Measurements from ENCODE around the gene RRBP1.
A peak's percentile ranks its signal among the peaks of the same experiment; 100 is the strongest.

RRBP1 gene

DNA sequence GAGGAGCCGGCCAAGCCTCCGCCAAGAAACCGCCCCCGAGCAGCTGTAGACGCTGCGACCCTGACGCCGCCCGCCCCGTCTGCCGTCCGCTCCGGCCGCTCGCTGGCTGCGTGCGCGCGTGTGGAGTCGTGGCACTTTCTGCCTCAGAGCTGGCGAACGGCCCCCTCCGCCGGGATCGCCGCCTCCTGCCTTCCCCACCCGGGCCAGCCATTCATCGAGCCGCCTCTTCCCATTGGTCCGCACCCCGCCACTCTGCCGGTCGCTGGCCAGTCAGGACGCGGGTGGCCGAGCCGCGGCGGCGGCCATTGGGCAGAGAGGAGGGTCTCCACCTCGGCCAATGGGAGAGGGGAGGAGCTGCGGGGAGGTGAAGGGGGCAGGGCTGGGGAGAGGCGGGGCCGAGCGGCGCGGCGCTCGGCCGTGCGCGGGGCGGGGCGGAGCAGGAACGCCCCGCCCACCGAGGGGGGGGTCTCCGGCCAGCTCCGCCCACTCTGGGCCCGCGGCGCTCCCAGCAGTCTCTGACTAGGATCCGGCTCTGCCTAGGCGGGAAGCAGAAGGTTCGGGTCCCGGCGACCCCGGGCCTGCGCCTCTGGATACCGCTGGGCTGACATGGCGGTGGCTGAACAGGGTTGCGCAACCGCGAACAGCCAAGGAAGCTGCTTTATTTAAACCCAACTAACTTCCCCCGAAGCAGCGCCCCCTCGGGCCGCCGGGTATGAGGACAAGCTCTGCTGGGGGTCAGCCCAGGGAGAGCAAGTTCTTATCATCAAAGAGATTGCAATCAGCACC, at the start of gene RRBP1:
TSS of gene RRBP1 (minus strand) at position 140 of the 786 bp plus-strand sequence. CDS start 21,735 bp downstream, outside the sequence.
- peak; percentile 98 for DNase-seq

GRCh38 chr20:17731233-17731632, 49.2 kb upstream of the RRBP1 start:
- no peak for DNase-seq

GRCh38 chr20:17730071-17730470, 48.0 kb upstream of the RRBP1 start:
- DNase-seq, result no peak

DNA sequence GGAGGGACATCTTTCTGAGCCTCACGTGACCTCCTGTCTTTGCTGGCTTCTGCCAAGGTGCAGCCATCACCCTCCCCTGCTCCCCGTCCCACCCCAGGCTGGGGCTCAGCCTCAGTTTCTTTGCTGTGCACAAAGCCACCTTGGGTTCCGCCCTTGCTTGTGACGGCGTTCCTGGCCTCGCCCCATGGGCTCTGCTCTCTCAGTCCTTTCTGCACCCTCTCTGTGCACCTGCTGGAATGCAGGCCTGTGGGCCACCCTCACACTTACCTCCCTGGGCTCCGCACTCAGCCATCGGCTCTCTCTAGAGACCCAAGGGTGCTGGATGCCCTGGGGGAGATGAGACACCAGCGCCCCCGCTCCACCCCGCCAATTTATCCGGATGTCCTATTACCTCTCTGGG, 46.0 kb upstream of the RRBP1 start:
- DNase-seq, result no peak

- no peak for DNase-seq
Observed at GRCh38 chr20:17727351-17727750, 45.3 kb upstream of the RRBP1 start.

DNA sequence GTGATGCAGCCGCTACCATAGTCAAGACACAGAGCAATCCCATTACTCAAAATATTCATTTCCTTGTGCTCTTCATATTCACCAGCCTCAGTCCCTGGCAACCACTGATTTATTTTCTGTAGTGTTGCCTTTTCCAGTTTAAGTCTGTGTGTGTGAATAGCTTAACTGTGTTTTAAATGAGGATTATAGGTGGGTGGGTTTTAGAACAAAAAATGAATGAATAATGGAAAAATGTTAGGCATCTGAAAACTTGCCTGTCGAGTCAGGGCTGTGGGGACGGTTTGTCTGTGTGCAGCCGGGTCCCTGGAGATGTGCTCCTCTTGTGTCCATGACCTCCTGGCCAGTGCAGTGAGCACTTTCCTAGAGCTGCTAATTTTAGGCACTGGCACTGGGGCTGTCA, 44.9 kb upstream of the RRBP1 start:
- DNase-seq, result no peak

- peak; percentile 97 for DNase-seq
Observed at GRCh38 chr20:17725094-17725835, 43.2 kb upstream of the RRBP1 start.

DNA sequence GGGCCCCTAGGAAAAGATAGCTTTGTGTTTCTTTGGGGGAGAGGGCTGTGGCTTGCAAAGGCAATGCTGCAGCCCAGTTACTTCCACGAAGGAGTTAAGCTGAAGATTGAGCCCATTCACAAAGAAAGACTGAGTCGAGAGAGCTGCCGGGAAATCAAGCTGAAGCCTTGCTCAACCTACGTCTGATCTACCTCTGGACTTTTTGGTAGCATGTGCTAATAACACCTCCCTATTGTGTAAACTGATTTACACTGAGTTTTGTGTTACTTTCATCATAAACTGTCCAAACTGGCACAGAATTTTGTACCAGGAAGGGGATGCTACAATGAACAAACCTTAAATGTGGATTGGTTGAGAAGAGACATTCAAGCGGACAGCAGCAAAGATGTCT, 41.3 kb upstream of the RRBP1 start:
- no peak for DNase-seq

- no peak for DNase-seq
Observed at GRCh38 chr20:17722493-17723300, 40.7 kb upstream of the RRBP1 start.

DNA sequence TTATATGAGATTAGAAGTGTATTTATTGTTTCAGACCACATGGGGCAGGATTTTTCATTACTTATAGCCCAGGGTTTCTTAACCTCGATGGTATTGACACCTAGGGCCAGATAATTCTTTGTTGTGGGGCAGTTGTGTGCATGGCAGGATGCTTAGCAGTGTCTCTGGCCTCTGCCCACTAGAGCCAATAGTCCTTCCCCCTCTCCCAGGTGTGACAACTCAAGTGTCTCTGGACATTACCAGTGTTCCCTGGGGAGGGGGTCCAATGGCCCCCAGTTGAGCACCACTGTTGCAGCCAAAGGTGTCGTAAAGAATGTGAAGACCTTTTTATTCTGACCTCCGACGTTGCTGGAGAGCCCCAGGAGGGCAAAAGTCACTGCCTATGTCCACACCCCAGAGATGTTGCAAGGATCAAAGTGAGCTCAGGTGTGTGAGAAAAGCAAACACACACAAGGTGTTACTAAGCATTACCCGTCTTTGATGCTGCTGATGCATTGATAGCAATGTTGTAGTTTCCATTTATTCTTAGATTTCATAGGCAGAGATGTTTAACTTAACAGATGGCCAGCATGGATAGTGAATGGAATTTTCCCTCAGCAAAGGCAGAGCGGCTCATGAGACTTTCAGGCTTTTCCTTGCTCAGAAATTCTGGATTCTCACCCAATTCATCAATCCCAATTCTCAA, 39.9 kb upstream of the RRBP1 start:
- no peak for DNase-seq

- DNase-seq, result no peak
Observed at GRCh38 chr20:17720755-17721154, 38.7 kb upstream of the RRBP1 start.

DNA sequence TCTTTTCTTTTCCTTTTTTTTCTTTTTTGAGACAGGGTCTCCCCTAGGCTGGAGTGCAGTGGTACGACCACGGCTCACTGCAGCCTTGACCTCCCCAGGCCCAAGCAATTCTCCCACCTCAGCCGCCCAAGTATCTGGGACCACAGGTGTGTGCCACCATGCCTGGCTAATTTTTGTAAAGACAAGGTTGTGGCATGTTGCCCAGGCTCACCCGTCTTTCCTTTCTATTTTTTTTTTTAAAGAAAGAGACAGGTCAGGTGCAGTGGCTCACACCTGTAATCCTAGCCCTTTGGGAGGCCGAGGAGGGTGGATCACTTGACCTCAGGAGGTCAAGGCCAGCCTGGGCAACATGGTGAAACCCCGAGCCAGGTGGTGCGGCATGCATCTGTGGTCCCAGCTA, 34.3 kb upstream of the RRBP1 start:
- DNase-seq, result no peak

DNA sequence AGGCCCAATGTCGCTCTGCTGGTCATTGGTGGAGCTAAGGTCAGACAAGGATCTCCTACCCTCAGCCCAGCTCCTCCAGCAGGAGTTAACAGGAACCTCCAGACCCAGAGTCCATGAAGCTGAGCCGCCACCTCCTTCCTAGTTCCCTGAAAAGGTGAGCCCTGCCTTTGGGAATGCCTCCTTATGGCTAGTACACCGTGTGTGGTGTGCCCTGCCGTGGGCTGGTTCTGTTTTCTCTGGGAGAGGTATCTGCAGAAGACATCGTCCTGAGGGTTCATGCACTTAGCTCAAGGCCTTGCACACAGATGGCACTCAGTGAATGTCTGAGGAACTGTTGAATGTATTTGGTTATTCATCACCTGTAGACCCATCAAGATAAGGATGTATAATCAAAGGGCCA, 33.0 kb upstream of the RRBP1 start:
- no peak for DNase-seq

GRCh38 chr20:17714597-17714996, 32.6 kb upstream of the RRBP1 start:
- no peak for DNase-seq

GRCh38 chr20:17712708-17713107, 30.7 kb upstream of the RRBP1 start:
- no peak for DNase-seq

DNA sequence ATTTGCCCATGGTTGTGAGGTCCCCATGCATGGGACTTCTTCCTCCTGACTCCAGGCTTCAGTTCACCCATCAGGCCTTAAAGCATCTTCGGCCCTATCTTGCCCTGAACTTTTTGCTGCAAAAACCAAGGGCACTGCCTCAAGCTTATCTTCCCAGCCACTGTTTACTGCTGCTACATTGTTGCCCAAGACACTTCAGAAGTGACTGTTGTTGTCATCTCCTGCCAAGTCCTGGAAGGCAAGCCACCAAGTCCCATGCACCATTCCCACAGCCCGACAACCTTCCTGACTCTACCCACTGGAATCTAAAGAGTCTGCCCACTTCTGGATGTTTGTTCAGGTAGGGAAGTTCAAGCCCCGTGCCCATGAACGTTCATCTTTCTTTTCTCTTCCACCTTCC, 30.2 kb upstream of the RRBP1 start:
- no peak for DNase-seq

DNA sequence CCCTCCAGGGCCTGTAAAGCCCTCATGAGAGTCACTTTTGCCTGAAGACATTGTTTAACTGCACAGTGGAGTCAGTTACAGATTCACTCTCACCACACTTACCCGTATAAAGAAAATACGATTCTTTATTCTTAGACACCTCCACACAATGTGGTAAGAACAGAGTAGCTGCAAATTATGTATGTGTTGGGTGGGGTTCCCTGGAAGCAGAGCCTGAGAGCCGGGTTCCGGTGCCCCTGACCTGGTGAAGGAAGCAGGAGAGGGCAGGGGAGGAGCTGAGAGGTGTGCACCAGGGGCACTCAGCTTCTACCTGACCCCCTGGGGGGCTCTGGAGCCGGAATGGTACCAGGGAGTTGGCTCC, 29.2 kb upstream of the RRBP1 start:
- DNase-seq, result no peak

GRCh38 chr20:17710379-17711266, 28.6 kb upstream of the RRBP1 start:
- DNase-seq, result no peak

GRCh38 chr20:17709361-17710293, 27.6 kb upstream of the RRBP1 start:
- DNase-seq, result no peak

GRCh38 chr20:17708675-17709360, 26.8 kb upstream of the RRBP1 start:
- no peak for DNase-seq
